Measurements from ENCODE around the gene ZNF726. TPM values are rescaled to one million over a fixed set of nuclear protein-coding genes. Genes with fewer than 3 reads are reported as not detected.
"Not testable (repeated sequence)": the region's sequence is repeated elsewhere in the genome, so short reads cannot be mapped to it uniquely, and the experiment has no call there.

Gene ZNF726
- total RNA-seq, 1 experiment from 2014 or later, result 1.0 TPM

GRCh38 chr19:23957660-23958281 lies 43.1 kb downstream of the ZNF726 start:
- DNase-seq (ENCODE audit: unreplicated experiment), result peak; percentile 70
- Mint-ChIP-seq H3K4me1 (ENCODE audit: insufficient read depth, unreplicated experiment) (no peaks in the 10 kb centered on the region), H3K9me3 (ENCODE audit: unreplicated experiment) (peaks cover 33% of the 10 kb centered on the region), H3K27me3 (ENCODE audit: insufficient read depth, unreplicated experiment) (no peaks in the 10 kb centered on the region), H3K27ac (ENCODE audit: low read depth, unreplicated experiment) (no peak overlapping the region), H3K36me3 (ENCODE audit: insufficient read depth, unreplicated experiment) (no peaks in the 10 kb centered on the region), H3K4me3 (ENCODE audit: unreplicated experiment) (no peak overlapping the region)
- no TSS peak for BruUV-seq (replicated peaks)
- intact Hi-C loops (cut with micrococcal nuclease), result no loop called here
- no peak for TF ChIP-seq CTCF (IDR thresholded peaks at IDR 0.05; ENCODE audit: unreplicated experiment)
- ChIA-PET CTCF (interaction anchor here (0.9 kb wide), 1 partner anchor 129 kb away, joined by 3 read pairs; the partner anchor contains the start of gene ZNF254), POLR2A (no interaction called here)

- peaks cover 24% of the 10 kb centered on the region for H3K9me3 Mint-ChIP-seq (ENCODE audit: unreplicated experiment)
- H3K36me3 Mint-ChIP-seq (ENCODE audit: insufficient read depth, unreplicated experiment); H3K27ac Mint-ChIP-seq (ENCODE audit: low read depth, unreplicated experiment); H3K4me3 Mint-ChIP-seq (ENCODE audit: unreplicated experiment); DNase-seq (ENCODE audit: unreplicated experiment); intact Hi-C loops (cut with micrococcal nuclease); CTCF ChIA-PET; BruUV-seq (replicated peaks); H3K4me1 Mint-ChIP-seq (ENCODE audit: insufficient read depth, unreplicated experiment); POLR2A ChIA-PET; H3K27me3 Mint-ChIP-seq (ENCODE audit: insufficient read depth, unreplicated experiment): not testable (repeated sequence)
Measured at GRCh38 chr19:23963396-23963795, 48.7 kb downstream of the ZNF726 start.

GRCh38 chr19:23963881-23964280 lies 49.2 kb downstream of the ZNF726 start:
- intact Hi-C loops (cut with micrococcal nuclease); BruUV-seq (replicated peaks); POLR2A ChIA-PET; CTCF ChIA-PET; H3K27me3 Mint-ChIP-seq (ENCODE audit: insufficient read depth, unreplicated experiment); H3K4me3 Mint-ChIP-seq (ENCODE audit: unreplicated experiment); H3K4me1 Mint-ChIP-seq (ENCODE audit: insufficient read depth, unreplicated experiment); H3K27ac Mint-ChIP-seq (ENCODE audit: low read depth, unreplicated experiment); DNase-seq (ENCODE audit: unreplicated experiment); H3K36me3 Mint-ChIP-seq (ENCODE audit: insufficient read depth, unreplicated experiment): not testable (repeated sequence)
- H3K9me3 Mint-ChIP-seq (ENCODE audit: unreplicated experiment), result peaks cover 24% of the 10 kb centered on the region

- H3K36me3 Mint-ChIP-seq (ENCODE audit: insufficient read depth, unreplicated experiment); BruUV-seq (replicated peaks); H3K4me3 Mint-ChIP-seq (ENCODE audit: unreplicated experiment); H3K27ac Mint-ChIP-seq (ENCODE audit: low read depth, unreplicated experiment); DNase-seq (ENCODE audit: unreplicated experiment); POLR2A ChIA-PET; intact Hi-C loops (cut with micrococcal nuclease); H3K27me3 Mint-ChIP-seq (ENCODE audit: insufficient read depth, unreplicated experiment); H3K4me1 Mint-ChIP-seq (ENCODE audit: insufficient read depth, unreplicated experiment); CTCF ChIA-PET: not testable (repeated sequence)
- peaks cover 24% of the 10 kb centered on the region for H3K9me3 Mint-ChIP-seq (ENCODE audit: unreplicated experiment)
Measured at GRCh38 chr19:23964334-23964733, 49.6 kb downstream of the ZNF726 start.

DNA sequence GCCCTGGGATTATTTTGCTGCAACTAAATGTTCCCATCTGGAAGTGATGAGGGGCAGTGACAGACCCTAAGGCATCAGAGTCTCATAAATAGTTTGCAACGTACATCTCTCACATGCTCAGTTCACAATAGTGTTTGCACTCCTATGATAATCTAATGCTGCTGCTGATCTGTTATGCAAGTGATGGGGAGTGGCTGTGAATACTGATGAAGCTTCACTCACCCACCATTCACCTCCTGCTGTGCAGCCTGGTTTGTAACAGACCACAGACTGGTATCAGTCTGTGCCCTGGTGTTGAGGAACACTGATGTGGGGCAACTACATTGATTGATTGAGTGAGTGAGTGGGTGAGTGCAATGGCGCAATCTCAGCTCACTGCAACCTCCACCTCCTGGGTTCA lies 54.9 kb downstream of the ZNF726 start:
- Mint-ChIP-seq H3K27ac (ENCODE audit: low read depth, unreplicated experiment) (no peak overlapping the region), H3K4me1 (ENCODE audit: insufficient read depth, unreplicated experiment) (no peaks in the 10 kb centered on the region), H3K27me3 (ENCODE audit: insufficient read depth, unreplicated experiment) (no peaks in the 10 kb centered on the region), H3K9me3 (ENCODE audit: unreplicated experiment) (peaks cover 33% of the 10 kb centered on the region), H3K36me3 (ENCODE audit: insufficient read depth, unreplicated experiment) (no peaks in the 10 kb centered on the region), H3K4me3 (ENCODE audit: unreplicated experiment) (no peak overlapping the region)
- BruUV-seq (replicated peaks), result no TSS peak
- no peak for TF ChIP-seq CTCF (IDR thresholded peaks at IDR 0.05; ENCODE audit: unreplicated experiment)
- no peak for DNase-seq (ENCODE audit: unreplicated experiment)
- POLR2A ChIA-PET, result no interaction called here
- CTCF ChIA-PET, result interaction anchor here (0.7 kb wide), 2 partner anchors 334 to 1443 kb away, joined by 3 read pairs; no protein-coding TSS in a partner anchor
- intact Hi-C loops (cut with micrococcal nuclease), result no loop called here
